Measurements from ENCODE around the gene CEP112. TPM values are rescaled to one million over a fixed set of nuclear protein-coding genes. Genes with fewer than 3 reads are reported as not detected.

The CEP112 gene
- total RNA-seq, 2 donors from 2014 or later: 5.9 to 6.2 TPM

DNA sequence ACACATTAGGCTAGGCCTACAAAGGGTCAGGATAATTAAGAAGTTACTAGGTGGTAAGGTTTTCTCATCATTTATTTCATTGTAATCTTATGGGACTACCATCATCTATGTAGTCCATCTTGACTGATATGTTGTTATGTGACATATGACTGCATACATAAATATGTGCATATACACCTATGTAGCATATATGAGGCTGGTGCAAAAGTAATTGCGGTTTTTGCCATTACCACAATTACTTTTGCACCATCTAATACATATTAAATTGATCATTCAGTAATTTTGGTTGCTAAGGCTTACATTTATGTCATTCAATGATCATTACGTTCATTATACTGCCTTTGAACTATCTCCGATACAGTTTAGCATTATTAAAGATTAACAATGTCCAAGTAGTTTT lies 462.7 kb downstream of the CEP112 start:
- no peak overlapping the region for H3K27ac ChIP-seq
- DNase-seq: no peak
- H3K36me3 ChIP-seq: no peaks in the 10 kb centered on the region
- intact Hi-C loops (cut with DNase I): no loop called here
- H3K9ac ChIP-seq (ENCODE audit: low read depth in 2 of 2, low read length in 2 of 2): no peak overlapping the region
- TF ChIP-seq, protein P1, sequence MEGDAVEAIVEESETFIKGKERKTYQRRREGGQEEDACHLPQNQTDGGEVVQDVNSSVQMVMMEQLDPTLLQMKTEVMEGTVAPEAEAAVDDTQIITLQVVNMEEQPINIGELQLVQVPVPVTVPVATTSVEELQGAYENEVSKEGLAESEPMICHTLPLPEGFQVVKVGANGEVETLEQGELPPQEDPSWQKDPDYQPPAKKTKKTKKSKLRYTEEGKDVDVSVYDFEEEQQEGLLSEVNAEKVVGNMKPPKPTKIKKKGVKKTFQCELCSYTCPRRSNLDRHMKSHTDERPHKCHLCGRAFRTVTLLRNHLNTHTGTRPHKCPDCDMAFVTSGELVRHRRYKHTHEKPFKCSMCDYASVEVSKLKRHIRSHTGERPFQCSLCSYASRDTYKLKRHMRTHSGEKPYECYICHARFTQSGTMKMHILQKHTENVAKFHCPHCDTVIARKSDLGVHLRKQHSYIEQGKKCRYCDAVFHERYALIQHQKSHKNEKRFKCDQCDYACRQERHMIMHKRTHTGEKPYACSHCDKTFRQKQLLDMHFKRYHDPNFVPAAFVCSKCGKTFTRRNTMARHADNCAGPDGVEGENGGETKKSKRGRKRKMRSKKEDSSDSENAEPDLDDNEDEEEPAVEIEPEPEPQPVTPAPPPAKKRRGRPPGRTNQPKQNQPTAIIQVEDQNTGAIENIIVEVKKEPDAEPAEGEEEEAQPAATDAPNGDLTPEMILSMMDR (IDR thresholded peaks at IDR 0.05): no peak
- no peak overlapping the region for H3K4me3 ChIP-seq
- H3K4me1 ChIP-seq: peaks cover 5% of the 10 kb centered on the region
- no peaks in the 10 kb centered on the region for H3K27me3 ChIP-seq
- H3K9me3 ChIP-seq: no peaks in the 10 kb centered on the region

DNA sequence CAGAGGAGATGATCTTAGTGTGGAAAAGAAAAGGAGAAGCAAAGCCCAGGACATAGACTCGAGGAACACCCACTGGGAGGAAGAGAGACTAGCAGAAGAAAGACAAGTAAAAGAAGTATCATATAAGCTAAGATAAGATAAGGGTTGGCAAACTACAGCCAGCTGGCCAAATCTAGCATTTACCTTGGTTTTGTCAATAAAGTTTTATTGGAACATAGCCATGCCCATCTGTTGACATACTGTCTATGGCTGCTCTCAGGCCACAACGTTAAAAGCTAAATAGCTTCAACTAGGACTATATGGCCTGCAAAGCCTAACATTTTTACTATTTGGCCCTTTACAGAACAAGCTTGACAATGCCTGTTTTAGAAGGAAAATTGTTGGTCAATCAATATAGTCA lies 464.1 kb downstream of the CEP112 start:
- no peaks in the 10 kb centered on the region for H3K27me3 ChIP-seq
- H3K9me3 ChIP-seq: no peaks in the 10 kb centered on the region
- TF ChIP-seq, protein P1 (IDR thresholded peaks at IDR 0.05): no peak
- no peak overlapping the region for H3K4me3 ChIP-seq
- peaks cover 3% of the 10 kb centered on the region for H3K4me1 ChIP-seq
- DNase-seq: peak; percentile 25
- no peaks in the 10 kb centered on the region for H3K36me3 ChIP-seq
- intact Hi-C loops (cut with DNase I): no loop called here
- H3K27ac ChIP-seq: no peak overlapping the region
- H3K9ac ChIP-seq (ENCODE audit: low read depth in 2 of 2, low read length in 2 of 2): no peak overlapping the region

DNA sequence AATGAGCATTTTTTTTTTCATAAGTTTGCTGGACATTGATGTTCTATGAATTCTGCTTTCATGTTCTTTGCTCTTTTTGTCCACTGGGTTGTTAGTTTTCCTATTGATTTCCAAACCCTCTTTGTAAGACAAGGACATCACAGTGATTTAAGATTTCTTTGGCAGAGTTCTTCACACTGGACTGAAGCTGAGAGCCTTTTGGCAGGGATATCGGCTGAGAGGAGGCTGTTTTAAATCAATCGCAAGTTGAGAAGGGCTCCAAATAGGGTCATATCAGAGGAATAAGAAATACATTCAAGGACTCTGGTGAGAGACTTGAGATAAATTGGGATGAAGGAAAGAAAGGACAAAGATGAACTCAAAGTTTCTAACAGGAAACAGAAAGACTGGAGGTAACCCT lies 464.7 kb downstream of the CEP112 start:
- TF ChIP-seq, protein P1 (IDR thresholded peaks at IDR 0.05): no peak
- no peak overlapping the region for H3K27ac ChIP-seq
- H3K27me3 ChIP-seq: no peaks in the 10 kb centered on the region
- no peak overlapping the region for H3K4me3 ChIP-seq
- no peaks in the 10 kb centered on the region for H3K4me1 ChIP-seq
- no peaks in the 10 kb centered on the region for H3K36me3 ChIP-seq
- no peak overlapping the region for H3K9ac ChIP-seq (ENCODE audit: low read depth in 2 of 2, low read length in 2 of 2)
- no peaks in the 10 kb centered on the region for H3K9me3 ChIP-seq
- intact Hi-C loops (cut with DNase I): no loop called here
- DNase-seq: no peak

DNA sequence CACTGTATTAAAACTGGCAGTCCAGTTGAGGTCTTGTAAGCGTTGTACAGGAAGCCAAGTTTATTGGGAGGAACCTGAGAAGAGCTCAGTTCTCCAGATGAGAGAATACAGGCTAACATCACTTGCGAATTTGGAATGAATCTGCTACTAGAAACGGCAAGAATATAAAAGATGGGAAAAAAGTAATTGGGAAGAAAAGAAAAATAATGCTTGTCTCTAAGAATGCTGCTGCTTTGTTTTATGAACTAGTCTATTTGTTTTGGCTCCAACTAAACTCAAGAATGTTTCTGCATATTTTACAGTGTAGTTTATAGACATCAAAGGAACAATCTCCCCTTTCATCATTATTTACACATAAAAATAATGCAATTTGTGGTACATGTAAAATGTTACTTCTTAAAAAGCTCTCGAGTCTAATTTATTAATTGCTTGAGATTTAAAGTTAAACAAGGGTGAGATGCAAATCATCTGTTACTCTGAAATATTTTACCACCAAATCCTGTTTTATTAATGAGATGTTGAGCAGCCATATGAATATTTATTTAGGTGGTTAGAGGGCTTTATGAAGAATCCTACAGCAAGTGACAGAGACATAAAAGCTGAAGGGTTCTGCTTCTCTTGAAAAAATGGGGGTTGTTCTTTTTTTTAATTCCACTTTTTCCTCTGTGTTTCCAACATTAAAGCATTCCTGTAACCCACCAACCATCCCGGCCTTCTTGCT lies 468.3 kb downstream of the CEP112 start:
- Histone ChIP-seq H3K4me3 (no peak overlapping the region), H3K27ac (no peak overlapping the region), H3K36me3 (no peaks in the 10 kb centered on the region), H3K9me3 (no peaks in the 10 kb centered on the region), H3K9ac (ENCODE audit: low read depth in 2 of 2, low read length in 2 of 2) (no peak overlapping the region), H3K27me3 (no peaks in the 10 kb centered on the region), H3K4me1 (no peaks in the 10 kb centered on the region)
- no peak for DNase-seq
- intact Hi-C loops (cut with DNase I): no loop called here
- TF ChIP-seq, protein P1 (IDR thresholded peaks at IDR 0.05): no peak

DNA sequence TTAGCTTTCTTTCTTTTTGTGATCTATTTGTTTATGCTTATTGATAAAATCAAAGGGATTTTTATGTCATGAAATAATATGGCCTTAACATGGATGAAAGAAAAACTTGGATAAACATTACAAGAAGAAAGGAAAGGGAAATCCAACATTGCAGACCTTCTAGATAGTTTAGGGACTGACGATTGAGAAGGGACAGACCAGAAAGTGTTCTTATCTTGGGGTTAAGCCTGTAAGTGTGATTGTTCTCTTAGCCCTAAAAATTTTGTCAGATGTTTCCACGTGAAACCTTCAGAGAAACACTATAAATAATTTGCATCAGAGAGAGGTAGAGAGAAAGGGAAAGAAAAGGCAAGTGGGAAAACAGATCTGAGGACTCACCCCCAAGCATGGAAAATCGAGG lies 473.3 kb downstream of the CEP112 start:
- H3K27ac ChIP-seq: no peak overlapping the region
- no peaks in the 10 kb centered on the region for H3K9me3 ChIP-seq
- intact Hi-C loops (cut with DNase I): no loop called here
- no peak overlapping the region for H3K4me3 ChIP-seq
- H3K9ac ChIP-seq (ENCODE audit: low read depth in 2 of 2, low read length in 2 of 2): no peak overlapping the region
- H3K36me3 ChIP-seq: no peaks in the 10 kb centered on the region
- TF ChIP-seq, protein P1 (IDR thresholded peaks at IDR 0.05): no peak
- no peaks in the 10 kb centered on the region for H3K4me1 ChIP-seq
- DNase-seq: no peak
- no peaks in the 10 kb centered on the region for H3K27me3 ChIP-seq
